ENCODE measurements around the gene ACSF3.

Gene ACSF3

DNA sequence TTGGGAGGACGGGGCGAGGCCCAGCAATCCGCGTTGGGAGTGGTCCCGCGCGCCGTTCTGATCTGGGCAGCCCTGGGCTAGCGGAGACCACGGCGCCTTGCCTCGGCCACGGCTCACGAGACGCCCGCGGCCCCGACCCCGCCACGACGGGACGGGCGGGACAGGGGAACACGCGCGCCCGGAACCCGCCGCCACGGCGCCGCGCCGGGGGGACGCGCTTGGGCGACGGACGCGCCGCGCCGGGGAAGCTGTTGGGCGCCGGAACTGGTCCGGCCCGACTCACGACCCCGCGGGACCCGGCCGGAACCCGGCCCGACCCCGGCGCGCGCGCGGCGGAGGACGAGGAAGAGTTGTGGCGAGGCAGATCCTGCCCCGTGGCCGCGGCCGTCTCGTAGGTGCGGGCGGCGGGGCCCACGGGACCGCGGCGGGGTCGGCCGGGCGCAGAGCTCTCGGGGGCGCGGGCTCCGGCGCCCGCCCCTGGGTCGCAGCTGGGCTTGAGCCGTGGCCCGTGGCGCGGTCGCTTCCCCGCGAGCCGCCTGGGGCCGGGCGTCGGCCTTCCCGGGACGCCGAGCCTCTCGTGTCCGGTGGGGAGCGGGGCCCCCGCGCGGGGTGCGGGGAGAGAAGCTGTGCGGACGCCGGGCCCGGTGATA lies at the start of gene ACSF3:
ACSF3 (plus strand) TSS at position 251 of the 650 bp plus-strand sequence. CDS start 6,830 bp downstream, outside the sequence.
- FAIRE-seq, result no peak

DNA sequence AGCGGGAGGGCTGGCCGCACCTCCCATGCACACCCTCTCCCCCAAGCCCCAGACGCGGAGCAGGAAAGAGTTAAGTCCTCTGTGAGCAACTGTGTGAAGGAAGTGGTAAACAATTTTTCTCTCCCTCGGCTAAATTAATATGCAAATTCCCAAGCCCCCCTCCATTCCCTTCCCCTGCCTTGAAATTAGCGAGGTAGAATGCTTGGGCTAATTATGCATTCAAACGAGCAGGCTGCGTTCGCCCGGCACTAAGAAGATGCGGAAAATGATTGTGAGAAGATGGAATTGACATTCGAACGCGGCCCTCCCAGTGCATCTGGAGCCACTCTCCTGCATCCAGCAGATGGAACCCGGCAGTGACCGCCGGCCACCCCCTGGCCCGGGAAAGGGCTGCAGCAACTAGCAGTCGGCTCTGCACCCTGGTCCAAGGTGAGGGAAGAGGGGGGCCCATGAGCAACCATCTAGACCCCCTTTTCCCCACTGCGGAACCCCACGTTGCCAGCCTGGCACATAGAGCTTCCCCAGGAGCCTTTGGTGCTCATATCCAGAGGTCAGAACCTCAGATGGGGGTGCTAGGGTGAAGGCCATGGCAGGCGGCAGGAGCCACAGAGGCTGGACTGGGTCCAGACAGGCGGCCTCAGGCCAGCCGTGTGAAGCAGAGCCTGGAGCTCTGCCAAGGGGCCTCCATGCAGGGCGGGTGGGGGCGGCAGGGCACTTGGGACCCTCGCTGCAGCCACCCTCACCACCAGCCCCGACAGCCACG lies 49.1 kb upstream of the ACSF3 start:
- FAIRE-seq, result no peak

DNA sequence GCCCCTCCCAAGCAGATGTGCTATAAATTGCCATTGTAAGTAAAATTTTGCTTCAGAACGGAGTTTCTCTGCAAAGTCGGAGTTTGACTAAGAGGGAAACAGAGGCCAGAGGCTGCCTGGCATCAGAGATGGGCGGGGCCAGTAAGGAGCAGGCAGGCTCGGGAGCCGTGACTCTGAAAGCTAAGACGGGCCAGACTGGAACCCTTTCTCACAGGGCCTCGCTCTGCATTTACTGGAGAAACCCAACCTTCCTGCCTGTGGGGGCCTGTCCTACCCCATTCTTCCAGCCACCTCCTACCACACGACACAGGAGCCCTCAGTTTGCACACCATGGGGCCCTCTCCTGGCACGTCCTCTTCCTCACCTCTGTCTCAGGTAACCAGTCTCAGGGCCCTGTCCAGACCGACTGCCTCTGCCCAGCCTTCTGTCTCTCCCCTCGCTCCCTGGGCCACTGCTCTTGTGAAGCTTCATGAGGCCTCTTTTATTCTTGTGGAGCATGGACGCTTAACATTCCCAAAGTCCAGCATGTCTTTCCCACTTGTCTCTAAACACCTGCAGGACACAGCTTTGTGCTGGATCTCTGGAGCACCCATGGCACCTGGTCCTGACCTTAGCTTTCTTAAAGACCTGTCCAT lies 48.4 kb upstream of the ACSF3 start:
- FAIRE-seq, result no peak

DNA sequence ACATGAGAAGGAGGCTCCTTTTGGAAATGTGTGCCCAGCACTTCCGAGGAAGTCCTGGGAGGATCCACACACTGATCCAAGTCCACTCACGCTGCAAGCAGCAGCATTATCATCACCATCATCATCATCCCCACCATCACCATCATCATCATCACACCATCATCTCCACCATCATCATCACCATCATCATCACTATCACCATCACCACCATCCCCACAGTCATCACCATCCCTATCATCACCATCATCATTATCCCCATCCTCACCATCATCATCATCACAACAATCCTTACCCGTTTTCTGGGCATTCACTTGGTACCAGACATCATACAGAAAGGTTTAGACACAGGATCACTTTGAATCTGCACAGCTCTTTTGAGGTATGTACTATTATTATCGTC lies 47.8 kb upstream of the ACSF3 start:
- no peak for FAIRE-seq

DNA sequence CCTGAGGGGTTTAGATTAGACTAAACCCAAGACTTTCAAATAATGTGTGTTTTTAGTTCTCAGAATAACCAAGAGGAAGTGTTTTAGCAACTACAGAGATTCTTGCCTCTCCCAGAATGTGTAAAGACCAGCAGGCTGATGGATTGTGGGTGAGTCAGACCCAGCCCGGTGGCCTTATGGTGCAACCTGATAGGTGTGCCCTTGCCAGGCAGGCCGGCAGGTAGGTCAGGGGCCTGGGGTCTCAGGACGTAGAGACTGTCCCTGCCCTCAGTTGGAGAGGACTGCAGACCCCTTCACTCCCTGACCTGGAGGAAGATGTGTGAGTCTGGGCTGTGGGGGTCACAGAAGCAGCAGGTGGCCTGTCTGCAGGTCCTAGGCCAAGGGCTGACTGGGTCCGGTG lies 47.2 kb upstream of the ACSF3 start:
- no peak for FAIRE-seq

DNA sequence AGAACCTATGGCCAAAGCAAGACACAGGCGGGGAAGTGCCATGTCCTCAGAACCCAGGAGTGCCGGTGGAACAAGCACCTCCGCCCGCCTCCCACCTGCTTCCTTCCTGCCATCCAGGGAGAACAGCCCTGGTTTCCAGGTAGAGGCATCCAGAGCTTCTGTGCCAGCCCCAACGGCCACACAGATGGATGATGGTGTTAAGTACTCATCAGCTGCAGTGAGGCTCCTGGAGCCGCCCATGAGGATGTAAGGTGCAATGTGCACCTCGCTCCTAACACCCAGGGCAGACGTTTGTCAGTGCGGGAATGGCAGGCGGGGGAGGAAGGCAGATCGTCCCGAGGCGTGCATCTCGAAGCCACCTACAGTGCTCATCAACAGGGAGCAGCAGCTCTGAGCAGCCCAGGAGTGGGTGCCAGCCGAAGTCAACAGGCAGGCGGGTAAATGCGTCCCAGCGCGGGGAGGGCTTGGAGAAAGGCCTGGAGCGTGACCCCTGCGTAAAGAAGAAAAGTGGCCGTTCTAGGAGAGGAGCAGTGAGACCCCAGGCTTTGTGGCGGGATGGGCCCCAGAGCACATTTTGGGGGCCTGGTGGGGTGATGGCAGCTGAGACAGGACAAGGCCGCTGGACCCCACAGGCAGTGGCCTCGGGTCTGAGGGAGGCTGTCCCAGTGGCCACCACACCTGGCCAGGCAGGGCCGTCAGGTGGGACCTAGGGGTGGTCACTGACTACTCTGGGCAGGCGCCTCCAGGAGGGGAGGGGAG lies 46.1 kb upstream of the ACSF3 start:
- FAIRE-seq, result no peak

DNA sequence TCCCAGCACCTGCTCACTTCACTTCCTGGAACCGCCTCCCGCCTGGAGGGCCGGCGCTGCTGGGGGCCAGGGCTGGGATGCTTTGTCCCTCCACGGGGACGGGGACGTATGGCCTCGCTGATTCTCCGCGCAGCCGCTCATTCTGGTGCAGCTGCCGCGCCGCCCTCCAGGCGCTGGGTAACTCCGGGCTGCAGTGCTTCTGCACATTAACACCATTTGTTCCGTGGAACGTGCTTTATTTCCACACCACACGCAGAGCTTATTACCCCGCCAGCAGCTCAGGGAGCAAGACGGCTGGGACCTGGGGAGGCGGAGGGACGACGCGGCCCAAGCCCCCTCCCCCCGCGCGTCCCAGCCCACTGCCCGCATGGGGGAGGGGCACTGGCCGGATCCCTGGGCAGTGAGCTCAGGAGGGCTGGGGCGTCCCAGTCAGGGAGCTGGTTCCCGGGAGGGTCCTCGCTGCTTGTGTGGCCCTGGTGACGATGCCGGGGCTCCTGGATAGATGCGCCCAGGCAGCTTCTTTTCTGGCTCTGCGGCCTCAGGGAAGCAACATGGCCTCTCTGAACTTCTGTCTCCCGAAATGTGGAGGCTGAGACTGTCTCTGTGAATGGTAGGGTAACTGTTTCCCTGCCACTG lies 45.4 kb upstream of the ACSF3 start:
- FAIRE-seq, result no peak

DNA sequence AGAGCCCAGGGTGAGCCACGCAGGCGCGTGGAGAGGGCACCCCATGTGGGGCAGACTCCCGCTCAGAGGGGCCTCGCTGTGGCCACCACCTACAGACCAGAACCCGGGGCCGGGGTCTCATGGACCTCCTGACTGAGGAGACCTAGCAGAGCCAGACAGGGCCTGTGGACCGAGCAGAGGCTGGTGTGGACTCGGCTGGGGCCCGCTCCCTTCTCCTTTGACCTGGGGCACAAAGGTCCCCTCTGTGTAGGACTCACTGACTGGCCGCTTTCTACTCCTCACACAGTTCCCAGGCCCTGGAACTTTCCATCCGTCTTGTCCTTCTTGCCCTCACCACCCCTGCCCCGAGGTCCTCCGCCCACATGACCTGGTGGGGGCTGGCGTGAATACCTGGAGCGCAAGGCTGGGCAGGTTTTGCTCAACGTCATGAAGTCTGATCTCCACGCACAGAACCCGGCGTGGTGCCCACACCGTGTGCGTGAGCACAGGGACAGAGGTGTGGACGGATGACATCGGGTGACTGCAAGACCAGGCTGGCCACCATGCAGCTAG lies 44.7 kb upstream of the ACSF3 start:
- no peak for FAIRE-seq

DNA sequence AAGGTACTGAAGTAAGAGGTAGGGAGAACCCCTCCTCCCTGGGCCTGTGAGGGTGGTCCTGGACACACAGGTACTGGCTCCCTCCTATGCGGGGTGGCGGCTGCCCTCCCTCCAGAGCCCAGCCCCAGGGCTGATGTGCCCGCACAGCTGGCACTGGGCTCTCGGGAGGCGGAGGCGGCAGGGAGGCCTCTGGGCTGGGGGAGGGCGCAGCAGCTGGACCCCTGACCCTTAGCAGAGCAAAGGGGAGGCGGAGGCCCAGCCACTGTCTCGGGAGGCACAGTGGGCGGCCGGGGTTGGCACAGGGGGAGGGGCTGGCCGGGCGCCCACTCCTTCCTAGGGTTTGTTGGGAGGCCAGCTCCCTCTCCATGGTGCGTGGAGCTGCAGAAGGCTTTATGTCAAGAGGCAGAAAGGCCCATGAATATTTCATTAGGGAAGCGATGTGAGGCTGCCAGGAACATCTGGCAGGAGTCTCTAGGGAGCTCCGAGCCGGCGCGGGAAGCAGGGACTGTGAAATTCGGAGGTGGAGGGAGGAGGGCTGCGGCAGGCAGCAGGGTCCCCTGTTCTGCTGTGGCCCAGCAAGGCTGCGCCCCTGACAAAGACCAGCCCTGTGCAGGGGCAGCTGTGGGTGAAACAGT lies 44.1 kb upstream of the ACSF3 start:
- no peak for FAIRE-seq

DNA sequence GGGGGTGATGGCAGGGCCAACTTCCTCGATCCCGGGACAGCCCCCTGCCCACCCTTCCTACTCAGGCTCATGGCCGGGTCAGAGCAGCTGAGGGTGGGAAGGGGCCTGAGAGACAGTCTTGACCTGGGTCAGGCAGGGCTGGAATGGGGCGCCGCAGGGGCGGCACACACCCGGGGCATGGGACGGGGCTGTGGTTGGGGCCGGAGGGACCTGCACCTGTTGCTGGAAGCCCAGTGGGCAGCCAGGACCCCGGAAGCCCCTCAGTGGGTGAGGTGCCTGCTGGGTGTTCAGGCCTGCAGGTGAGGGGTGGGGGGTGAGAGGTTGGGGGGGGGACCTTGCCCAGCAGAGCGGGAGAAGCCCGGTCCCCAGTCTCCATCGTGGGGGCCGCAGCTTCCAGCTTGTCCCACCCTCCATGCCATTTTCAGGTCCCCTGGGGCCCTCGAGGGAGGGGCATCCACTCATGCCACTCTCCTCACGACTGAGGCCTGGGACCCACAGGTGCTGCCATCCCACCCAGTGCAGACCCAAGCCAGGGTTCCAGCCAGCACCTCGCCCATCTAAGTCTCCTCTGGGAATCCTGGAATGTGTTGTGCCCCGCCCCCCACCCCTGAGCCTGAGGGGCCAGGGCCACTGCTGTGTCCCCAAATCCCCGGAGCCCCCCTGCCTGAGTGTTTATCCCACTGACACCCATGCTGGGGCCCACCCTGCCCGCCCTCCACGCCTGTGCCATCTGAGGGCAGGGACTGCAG lies 43.4 kb upstream of the ACSF3 start:
- no peak for FAIRE-seq

DNA sequence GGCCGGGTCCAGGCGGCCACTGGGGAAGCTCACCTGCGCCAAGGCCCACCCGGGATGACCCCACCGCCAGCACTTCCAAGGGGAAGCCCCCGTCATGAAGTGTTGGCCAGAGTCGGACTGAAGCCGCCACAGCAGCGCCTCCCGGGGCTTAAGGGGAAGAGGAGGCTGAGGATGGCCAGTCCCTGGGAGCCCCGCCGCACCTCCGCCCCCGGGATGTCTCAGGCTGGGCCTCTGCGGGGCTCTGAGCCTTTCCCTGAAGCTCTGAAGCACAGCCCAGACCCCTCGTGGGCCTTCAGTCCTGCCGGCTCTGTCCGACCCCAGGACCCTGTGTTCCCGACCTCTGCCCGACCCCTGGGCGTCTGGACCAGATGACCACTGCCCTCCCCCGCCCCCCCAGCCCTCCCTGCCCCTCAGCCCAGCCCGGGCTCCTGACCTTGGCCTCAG lies 42.8 kb upstream of the ACSF3 start:
- FAIRE-seq, result no peak

DNA sequence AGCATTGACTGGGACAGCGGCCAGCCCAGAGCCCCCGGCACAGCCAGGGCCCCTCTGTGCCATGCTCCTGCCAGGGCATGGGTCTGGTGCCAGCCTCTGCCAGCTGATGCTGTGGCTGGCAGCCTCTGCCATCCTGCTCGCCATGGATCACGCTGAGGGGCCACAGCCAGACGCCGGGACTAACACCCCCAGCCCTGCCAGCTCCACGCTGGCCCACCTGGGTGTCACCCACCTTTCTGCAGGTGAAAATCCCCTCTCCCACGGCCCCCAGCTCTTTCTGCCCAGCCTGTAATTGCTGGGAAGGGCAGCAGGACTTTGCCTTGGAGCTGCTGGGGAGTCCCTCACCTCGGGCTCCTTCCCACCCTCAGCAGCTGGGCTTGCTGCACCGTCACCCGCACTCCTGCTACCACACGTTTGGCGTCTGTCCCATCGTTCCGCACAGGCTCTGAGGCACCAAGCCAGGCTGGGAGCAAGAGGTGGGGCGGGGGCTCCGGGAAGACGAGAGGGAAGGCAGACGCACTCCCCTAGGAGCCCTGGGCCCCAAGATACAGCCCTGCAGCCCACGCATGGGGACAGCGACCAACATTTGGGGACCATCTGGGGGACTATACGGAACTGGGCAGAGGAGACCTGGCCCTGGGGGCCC lies 42.0 kb upstream of the ACSF3 start:
- FAIRE-seq, result no peak

DNA sequence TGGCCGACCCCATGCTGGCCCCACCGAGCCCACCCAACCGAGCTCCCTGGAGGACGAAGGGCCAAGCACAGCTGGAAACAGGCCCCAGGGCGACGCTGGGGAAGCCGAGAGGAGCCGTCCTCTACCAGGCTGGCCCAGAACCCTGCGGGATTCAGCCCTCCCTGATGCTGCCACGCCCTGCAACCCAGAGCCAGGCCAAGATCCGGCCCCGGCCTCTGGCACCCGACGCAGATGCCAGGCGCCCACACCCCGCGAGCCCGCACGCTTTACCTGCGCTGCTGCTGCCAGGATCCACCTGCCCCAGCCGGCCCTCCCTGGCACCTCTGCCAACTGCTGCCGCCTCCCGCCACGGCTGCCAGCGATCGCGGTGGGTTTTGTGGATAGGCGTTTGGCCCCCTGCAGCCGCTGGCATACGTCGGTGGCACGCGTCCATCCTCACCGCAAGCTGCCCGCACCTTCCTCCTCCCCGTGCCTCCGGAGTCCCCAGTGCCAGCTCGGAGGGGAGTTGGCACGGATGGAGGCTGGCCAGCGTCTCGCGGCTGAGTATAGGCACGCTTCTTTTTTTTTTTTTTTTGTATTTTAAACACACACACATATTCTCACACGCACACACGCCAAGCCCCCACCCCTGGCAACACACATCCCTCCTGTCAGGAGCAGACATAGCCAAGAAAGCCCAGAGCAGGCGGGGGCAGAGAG lies 41.3 kb upstream of the ACSF3 start:
- no peak for FAIRE-seq

DNA sequence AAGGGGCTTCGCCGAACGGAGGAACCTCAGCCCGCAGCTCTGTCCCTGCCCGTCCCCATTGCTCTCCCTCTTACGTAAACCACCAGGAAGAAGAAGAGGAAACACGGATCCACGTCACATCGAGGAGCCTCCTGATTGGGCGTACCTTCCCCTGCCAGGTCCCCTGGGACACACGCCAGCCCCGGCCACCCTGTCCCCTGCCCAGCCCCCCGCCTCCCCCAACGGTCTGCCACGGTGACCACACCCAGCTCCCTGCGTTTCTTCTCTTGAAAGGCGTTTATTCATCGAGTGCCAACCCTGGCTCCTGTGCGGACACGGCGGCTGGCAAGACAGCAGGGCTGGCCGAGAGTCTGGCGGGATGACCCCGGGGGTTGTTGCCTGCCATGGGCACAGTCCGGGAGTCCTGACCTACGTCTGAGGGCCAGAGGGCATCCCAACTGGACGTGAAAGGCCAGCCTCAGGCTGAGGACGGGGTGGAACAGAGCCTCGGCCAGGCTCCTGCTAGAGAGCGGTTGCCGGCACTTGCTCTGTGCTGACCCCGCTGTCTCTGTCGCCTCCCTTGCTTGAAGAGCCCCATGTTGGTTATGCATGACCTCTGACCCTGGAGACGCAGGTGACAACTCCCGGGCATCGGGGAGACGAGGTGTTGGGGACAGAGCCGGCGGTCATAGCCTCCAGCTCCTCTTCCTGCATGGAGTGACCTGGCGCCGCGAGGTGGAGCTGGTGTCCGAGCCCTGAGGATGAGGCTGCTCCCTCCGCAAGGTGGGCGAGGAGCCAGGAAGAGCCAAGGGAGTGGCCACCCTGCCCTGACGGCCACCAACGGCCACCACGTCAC lies 40.5 kb upstream of the ACSF3 start:
- FAIRE-seq, result no peak

DNA sequence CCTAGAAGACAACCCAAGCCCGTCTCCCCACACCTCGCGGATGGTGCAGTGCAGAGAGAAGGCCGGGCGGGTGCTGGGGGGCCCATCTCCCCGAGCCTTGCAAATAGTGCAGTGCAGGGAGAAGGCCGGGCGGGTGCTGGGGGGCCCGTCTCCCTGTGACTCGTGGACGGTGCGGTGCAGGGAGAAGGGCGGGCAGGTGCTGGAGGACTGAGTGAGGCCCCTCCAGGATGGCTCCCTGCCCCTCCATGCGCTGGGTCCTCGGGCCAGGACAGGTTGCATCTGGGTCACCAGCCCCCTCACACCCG lies 40.0 kb upstream of the ACSF3 start:
- FAIRE-seq, result no peak

DNA sequence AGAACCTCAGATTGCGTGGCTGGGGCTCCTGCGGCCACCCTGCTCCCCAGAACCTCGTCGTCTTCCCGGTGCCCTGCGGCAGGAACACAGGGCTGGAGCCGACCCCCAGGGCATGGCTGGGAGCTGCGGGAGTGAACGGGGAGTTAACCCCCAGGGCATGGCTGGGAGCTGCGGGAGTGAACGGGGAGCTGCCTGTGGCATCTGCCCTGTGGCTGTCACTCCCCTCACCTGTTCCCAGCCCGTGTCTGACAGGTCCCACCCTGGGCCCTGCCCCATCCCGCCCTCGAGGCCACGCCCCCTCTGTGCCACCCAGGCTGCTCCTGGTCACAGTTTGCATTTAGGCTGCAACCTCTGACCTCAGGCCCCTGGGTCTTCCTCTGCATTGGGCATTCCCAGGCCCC lies 39.4 kb upstream of the ACSF3 start:
- no peak for FAIRE-seq

DNA sequence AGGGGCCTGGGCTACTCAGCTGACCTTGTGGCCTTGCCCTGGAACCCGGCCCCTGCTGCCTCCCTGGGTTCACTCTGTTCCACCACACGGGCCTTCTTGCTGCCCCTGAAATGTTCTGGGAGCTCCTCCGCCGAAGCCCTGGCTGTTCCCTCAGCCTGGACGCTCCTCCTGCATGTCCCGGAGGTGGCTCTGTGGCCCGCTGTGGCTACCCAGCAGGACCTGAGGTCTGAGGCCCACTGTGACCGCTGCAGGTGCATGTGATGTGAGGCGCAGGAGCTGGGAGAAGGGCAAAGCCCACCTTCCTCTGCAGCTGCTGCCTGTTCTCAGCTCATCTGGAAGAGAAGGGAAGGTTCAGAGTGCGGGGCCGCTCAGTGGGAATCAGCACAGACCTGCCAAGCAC lies 38.9 kb upstream of the ACSF3 start:
- FAIRE-seq, result no peak

DNA sequence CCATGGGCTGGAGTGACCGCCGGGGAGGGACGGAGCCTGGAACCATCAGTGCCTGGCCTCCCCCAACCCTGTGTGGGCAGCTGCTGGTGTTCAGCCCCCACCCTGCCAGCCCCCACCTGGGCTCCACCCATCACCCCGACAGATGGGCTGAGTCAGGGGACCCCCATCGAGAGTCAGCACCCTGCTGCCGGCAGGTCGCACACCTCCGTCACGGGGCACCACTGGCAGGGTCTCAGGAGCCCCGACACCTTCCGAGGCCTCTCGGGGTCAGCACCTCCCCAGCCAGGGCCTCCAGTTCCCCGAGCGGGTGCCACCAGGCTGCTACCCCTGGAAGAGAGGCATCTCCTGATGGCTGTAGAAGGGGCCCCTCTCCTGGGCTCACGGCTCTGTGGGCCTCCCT lies 38.3 kb upstream of the ACSF3 start:
- FAIRE-seq, result no peak

DNA sequence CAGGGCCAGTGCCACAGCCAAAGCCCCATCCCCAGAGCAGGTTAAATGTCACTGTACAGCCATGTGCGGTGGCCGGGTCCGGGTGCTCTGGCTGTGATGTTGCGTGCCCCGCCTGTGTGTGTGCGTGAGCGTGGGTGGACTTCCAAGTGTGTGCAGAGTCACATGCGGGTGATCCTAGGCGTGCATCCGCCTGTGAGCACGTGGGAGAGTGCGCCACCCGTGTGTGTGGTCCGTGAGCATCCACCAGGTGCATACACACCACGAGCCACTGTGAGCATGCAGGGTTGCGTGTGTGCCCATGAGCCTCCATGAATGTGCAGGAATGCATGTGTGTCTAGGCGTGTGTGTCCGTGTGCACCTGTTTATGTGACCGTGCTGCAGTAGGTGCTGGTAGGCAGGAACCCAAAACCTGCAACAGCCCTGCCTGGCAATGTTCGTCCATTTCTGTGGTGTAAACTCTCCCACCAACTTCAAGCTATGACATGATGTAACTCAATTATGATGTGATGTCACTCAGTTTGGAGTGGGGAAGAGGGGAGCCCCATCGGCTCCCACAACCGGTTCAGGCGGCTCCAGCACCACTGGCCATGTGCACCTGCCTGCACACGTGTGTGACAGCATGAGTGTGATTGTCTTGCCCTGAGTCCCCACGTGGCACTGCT lies 37.6 kb upstream of the ACSF3 start:
- FAIRE-seq, result no peak

All from islet of Langerhans (tissue), 1 donor.